OCI-LY3 (cell line): ENCODE measurements around the gene PTPRN2.

Source experiments
- EZH2phosphoT487 ChIP-seq: fragments of 200-600 bp; shearing (Covaris generic); IDR thresholded peaks from 2 replicates; pipeline ENCODE4 v1.6.1; 2018; ENCODE audit warnings: antibody characterized with exemption, mixed run types, low read depth
- TF ChIP-seq, protein P1 (sequence below): fragments of 200-600, 300-600 bp; sonication (generic); IDR thresholded peaks from 2 replicates; pipeline ENCODE4 v1.5.1; 2014; ENCODE audit warnings: antibody characterized with exemption, low read length, low read depth

GRCh38 chr7:157832866-157833607, 754.6 kb downstream of the PTPRN2 start:
- TF ChIP-seq, protein P1, sequence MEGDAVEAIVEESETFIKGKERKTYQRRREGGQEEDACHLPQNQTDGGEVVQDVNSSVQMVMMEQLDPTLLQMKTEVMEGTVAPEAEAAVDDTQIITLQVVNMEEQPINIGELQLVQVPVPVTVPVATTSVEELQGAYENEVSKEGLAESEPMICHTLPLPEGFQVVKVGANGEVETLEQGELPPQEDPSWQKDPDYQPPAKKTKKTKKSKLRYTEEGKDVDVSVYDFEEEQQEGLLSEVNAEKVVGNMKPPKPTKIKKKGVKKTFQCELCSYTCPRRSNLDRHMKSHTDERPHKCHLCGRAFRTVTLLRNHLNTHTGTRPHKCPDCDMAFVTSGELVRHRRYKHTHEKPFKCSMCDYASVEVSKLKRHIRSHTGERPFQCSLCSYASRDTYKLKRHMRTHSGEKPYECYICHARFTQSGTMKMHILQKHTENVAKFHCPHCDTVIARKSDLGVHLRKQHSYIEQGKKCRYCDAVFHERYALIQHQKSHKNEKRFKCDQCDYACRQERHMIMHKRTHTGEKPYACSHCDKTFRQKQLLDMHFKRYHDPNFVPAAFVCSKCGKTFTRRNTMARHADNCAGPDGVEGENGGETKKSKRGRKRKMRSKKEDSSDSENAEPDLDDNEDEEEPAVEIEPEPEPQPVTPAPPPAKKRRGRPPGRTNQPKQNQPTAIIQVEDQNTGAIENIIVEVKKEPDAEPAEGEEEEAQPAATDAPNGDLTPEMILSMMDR = no peak
- TF ChIP-seq EZH2phosphoT487 = no peak
